Activated naive CD4-positive, alpha-beta T cell treated with anti-CD3 and anti-CD28 coated beads, Interleukin-2, amount 50 U/mL, for 24 hours (primary cell): Measurements from ENCODE around the gene GPC5.
"Not testable (repeated sequence)": the region's sequence is repeated elsewhere in the genome, so short reads cannot be mapped to it uniquely, and the experiment has no call there.

Experiments
- H3K27ac Mint-ChIP-seq: one replicate; pipeline ENCODE4 v1.8.0; 2021; ENCODE audit warnings: mild to moderate bottlenecking, mixed read lengths
- H3K27me3 Mint-ChIP-seq: one replicate; pipeline ENCODE4 v1.8.0; 2021; ENCODE audit warnings: mixed read lengths
- H3K36me3 Mint-ChIP-seq: one replicate; pipeline ENCODE4 v1.8.0; 2021; ENCODE audit warnings: mixed read lengths
- H3K4me1 Mint-ChIP-seq: one replicate; pipeline ENCODE4 v1.8.0; 2021; ENCODE audit warnings: mixed read lengths
- H3K4me3 Mint-ChIP-seq: one replicate; pipeline ENCODE4 v1.8.0; 2021; ENCODE audit warnings: mild to moderate bottlenecking, mixed read lengths
- H3K9me3 Mint-ChIP-seq: one replicate; pipeline ENCODE4 v1.8.0; 2021; ENCODE audit warnings: mixed read lengths

GPC5 gene

DNA sequence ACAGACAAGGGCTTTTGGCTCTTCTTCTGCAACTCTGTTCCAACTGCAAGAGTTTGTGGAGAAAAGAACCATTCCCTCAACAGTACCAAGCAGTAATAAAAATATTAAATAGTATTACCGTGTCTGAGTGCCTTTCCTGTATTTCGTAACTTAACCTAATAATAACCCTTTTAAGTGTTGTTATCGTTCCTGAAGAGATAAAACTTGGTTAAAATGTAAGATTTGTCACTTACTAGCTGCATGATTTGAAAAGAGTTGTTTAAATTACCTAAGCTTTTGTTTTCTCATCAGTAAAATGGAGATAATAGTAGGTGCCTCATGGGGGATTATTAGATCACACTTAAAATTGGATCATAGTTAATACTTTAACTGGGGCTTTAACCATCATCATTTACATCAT, 447.2 kb downstream of the GPC5 start:
- H3K27me3 Mint-ChIP-seq, result no peaks in the 10 kb centered on the region
- no peak overlapping the region for H3K4me3 Mint-ChIP-seq
- H3K27ac Mint-ChIP-seq, result no peak overlapping the region
- no peaks in the 10 kb centered on the region for H3K4me1 Mint-ChIP-seq
- H3K36me3 Mint-ChIP-seq, result no peaks in the 10 kb centered on the region
- peaks cover 5% of the 10 kb centered on the region for H3K9me3 Mint-ChIP-seq

GRCh38 chr13:91863699-91864098, 465.3 kb downstream of the GPC5 start:
- H3K4me1 Mint-ChIP-seq, result no peaks in the 10 kb centered on the region
- H3K27ac Mint-ChIP-seq, result no peak overlapping the region
- no peak overlapping the region for H3K4me3 Mint-ChIP-seq
- no peaks in the 10 kb centered on the region for H3K36me3 Mint-ChIP-seq
- peaks cover 9% of the 10 kb centered on the region for H3K9me3 Mint-ChIP-seq
- H3K27me3 Mint-ChIP-seq, result no peaks in the 10 kb centered on the region

DNA sequence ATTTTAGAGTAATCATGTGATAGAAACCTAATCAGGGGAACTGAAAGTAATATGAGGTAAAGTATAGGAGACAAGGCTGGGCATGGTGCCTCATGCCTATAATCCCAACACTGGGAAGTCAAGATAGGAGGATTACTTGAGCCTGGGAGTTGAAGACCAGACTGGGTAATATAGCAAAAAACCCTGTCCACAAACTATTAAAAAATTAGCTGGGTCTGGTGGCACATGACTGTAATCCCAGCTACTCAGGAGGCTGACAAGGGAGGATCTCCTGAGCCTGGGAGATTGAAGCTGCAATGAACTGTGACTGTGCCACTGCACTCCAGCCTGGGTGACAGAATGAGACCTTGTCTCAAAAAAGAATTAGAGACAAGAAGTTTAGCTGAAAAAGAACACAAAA, 469.9 kb downstream of the GPC5 start:
- H3K27ac Mint-ChIP-seq, result no peak overlapping the region
- no peaks in the 10 kb centered on the region for H3K9me3 Mint-ChIP-seq
- H3K36me3 Mint-ChIP-seq, result no peaks in the 10 kb centered on the region
- H3K4me1 Mint-ChIP-seq, result no peaks in the 10 kb centered on the region
- H3K27me3 Mint-ChIP-seq, result no peaks in the 10 kb centered on the region
- no peak overlapping the region for H3K4me3 Mint-ChIP-seq

- H3K4me1 Mint-ChIP-seq, result no peaks in the 10 kb centered on the region
- H3K4me3 Mint-ChIP-seq, result no peak overlapping the region
- no peak overlapping the region for H3K27ac Mint-ChIP-seq
- H3K9me3 Mint-ChIP-seq, result no peaks in the 10 kb centered on the region
- no peaks in the 10 kb centered on the region for H3K27me3 Mint-ChIP-seq
- H3K36me3 Mint-ChIP-seq, result no peaks in the 10 kb centered on the region
Observed at GRCh38 chr13:91878491-91878890, 480.1 kb downstream of the GPC5 start.

- no peak overlapping the region for H3K4me3 Mint-ChIP-seq
- H3K36me3 Mint-ChIP-seq, result no peaks in the 10 kb centered on the region
- no peaks in the 10 kb centered on the region for H3K27me3 Mint-ChIP-seq
- H3K9me3 Mint-ChIP-seq, result no peaks in the 10 kb centered on the region
- no peak overlapping the region for H3K27ac Mint-ChIP-seq
- H3K4me1 Mint-ChIP-seq, result no peaks in the 10 kb centered on the region
Observed at GRCh38 chr13:91879360-91879759, 480.9 kb downstream of the GPC5 start.

DNA sequence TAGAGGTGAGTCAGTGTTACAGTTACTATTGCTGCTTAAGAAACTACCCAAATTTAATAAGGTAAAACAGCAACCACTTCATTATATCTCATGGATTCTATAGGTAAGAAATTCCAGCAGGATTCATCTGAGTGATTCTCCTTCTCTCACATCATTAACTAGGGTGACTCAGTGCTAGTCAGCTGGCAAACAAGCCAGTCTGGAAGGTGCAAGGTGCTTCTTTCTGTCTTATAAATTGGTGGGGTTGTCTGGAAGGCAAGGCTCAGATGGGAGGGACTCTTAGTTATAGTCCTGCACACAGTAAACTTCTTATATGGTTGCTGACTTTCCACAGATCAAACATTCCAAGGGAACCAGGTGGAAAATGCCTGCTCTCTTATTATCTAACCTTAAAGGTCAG, 484.5 kb downstream of the GPC5 start:
- H3K9me3 Mint-ChIP-seq, result peaks cover 9% of the 10 kb centered on the region
- H3K27me3 Mint-ChIP-seq, result no peaks in the 10 kb centered on the region
- H3K36me3 Mint-ChIP-seq, result no peaks in the 10 kb centered on the region
- no peak overlapping the region for H3K27ac Mint-ChIP-seq
- no peak overlapping the region for H3K4me3 Mint-ChIP-seq
- H3K4me1 Mint-ChIP-seq, result no peaks in the 10 kb centered on the region

DNA sequence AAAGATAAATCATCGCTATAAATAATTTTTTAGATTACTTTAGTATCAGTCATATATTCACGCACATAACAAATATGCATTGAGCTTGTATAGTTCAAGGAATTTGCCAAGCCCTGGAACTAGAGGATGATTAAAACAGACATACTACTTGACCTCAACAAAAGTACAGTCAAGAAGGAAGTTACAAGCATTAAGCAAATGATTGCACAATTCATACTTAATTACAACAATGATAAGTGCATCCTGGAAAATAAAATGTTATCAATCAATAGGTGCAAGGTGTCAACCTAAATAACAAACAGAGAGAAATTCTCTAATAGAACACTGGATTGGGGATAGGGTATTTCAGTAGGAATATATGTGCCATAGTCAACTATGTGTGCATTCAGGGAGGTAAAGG, 491.2 kb downstream of the GPC5 start:
- no peaks in the 10 kb centered on the region for H3K27me3 Mint-ChIP-seq
- H3K27ac Mint-ChIP-seq, result no peak overlapping the region
- H3K4me1 Mint-ChIP-seq, result no peaks in the 10 kb centered on the region
- H3K36me3 Mint-ChIP-seq, result no peaks in the 10 kb centered on the region
- no peak overlapping the region for H3K4me3 Mint-ChIP-seq
- peaks cover 10% of the 10 kb centered on the region for H3K9me3 Mint-ChIP-seq

DNA sequence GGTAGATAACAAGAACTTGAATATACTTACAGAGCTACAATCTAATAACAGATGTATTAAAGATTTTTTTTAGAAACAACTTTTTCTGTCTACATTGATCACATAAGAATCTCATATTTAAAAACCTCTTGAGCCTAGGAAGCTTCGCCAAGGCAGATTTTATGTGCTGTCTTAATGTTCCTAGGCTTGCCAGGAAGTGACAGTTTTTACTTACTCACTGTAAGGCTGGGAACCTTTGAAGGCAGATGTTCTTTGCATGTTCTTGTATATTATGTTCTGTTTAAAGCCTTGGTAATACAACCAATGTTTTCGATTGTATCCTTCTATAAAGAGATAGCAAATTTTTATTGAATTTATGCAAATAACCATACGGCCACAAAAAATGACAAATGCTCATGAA, 492.7 kb downstream of the GPC5 start:
- Mint-ChIP-seq H3K27me3 (no peaks in the 10 kb centered on the region), H3K36me3 (no peaks in the 10 kb centered on the region), H3K4me1 (no peaks in the 10 kb centered on the region), H3K9me3 (peaks cover 6% of the 10 kb centered on the region), H3K27ac (no peak overlapping the region), H3K4me3 (no peak overlapping the region)

DNA sequence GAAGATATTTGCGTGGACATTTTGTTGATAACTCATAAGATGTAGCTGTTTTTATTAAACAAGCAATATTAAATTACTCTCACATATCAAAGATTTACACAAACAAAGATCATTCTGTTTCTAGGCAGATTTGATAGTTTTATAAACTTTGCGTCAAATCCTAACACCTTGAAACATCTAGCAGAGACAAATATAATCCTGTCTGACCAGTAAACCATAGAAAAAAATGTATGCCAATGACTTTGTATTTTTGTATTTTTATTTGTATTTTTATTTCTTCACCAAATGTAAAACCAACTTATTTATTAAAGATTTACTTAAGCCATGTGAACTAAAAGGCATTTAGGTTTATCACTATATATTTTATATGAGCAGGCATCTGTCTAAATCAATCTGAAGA, 494.6 kb downstream of the GPC5 start:
- Mint-ChIP-seq H3K4me3 (no peak overlapping the region), H3K4me1 (no peaks in the 10 kb centered on the region)

GRCh38 chr13:91894316-91894715, 495.9 kb downstream of the GPC5 start:
- Mint-ChIP-seq H3K27me3 (no peaks in the 10 kb centered on the region), H3K36me3 (no peaks in the 10 kb centered on the region), H3K4me1 (no peaks in the 10 kb centered on the region), H3K27ac (no peak overlapping the region), H3K9me3 (no peaks in the 10 kb centered on the region), H3K4me3 (no peak overlapping the region)

More for the DNA sequence above, 494.6 kb downstream of the GPC5 start:
- H3K27me3 Mint-ChIP-seq, result no peaks in the 10 kb centered on the region
- no peak overlapping the region for H3K27ac Mint-ChIP-seq
- no peaks in the 10 kb centered on the region for H3K36me3 Mint-ChIP-seq
- no peaks in the 10 kb centered on the region for H3K9me3 Mint-ChIP-seq

- no peaks in the 10 kb centered on the region for H3K4me1 Mint-ChIP-seq
- no peaks in the 10 kb centered on the region for H3K9me3 Mint-ChIP-seq
- no peak overlapping the region for H3K27ac Mint-ChIP-seq
- H3K27me3 Mint-ChIP-seq, result no peaks in the 10 kb centered on the region
- H3K36me3 Mint-ChIP-seq, result no peaks in the 10 kb centered on the region
- H3K4me3 Mint-ChIP-seq, result no peak overlapping the region
Observed at GRCh38 chr13:91896547-91896946, 498.1 kb downstream of the GPC5 start.

DNA sequence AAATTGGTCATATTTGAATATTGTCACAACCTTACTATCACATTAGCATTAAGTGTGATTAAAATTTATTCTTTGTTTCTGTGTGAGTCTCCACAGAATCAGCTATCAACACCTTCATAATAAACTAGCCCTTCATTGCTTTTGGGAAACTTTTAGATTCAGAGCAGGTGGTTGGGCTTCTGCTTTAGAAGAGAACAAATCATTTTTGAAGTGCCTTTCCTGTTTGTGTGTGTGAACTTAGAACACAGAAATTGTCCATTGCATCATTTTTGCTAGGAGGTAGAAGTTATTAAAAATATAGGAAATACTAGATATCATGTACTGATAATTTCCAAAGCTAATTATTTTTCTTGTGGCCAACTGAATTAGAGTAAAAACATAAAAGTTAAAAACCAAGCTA, 500.6 kb downstream of the GPC5 start:
- H3K9me3 Mint-ChIP-seq, H3K27ac Mint-ChIP-seq, H3K27me3 Mint-ChIP-seq, H3K4me3 Mint-ChIP-seq, H3K4me1 Mint-ChIP-seq, H3K36me3 Mint-ChIP-seq: not testable (repeated sequence)

GRCh38 chr13:91902291-91902690, 503.9 kb downstream of the GPC5 start:
- H3K4me3 Mint-ChIP-seq, result no peak overlapping the region
- H3K36me3 Mint-ChIP-seq, result no peaks in the 10 kb centered on the region
- H3K4me1 Mint-ChIP-seq, result no peaks in the 10 kb centered on the region
- H3K9me3 Mint-ChIP-seq, result peaks cover 6% of the 10 kb centered on the region
- no peak overlapping the region for H3K27ac Mint-ChIP-seq
- H3K27me3 Mint-ChIP-seq, result no peaks in the 10 kb centered on the region

- Mint-ChIP-seq H3K4me1 (no peaks in the 10 kb centered on the region), H3K27ac (no peak overlapping the region)
Observed at GRCh38 chr13:91904005-91904404, 505.6 kb downstream of the GPC5 start.

GRCh38 chr13:91904597-91904996, 506.2 kb downstream of the GPC5 start:
- Mint-ChIP-seq H3K27me3 (no peaks in the 10 kb centered on the region), H3K4me1 (no peaks in the 10 kb centered on the region), H3K9me3 (peaks cover 6% of the 10 kb centered on the region), H3K36me3 (no peaks in the 10 kb centered on the region), H3K27ac (no peak overlapping the region), H3K4me3 (no peak overlapping the region)

More at GRCh38 chr13:91904005-91904404, 505.6 kb downstream of the GPC5 start:
- H3K27me3 Mint-ChIP-seq, result no peaks in the 10 kb centered on the region
- H3K9me3 Mint-ChIP-seq, result peaks cover 6% of the 10 kb centered on the region
- no peak overlapping the region for H3K4me3 Mint-ChIP-seq
- no peaks in the 10 kb centered on the region for H3K36me3 Mint-ChIP-seq

- Mint-ChIP-seq H3K27ac (no peak overlapping the region), H3K36me3 (no peaks in the 10 kb centered on the region), H3K27me3 (no peaks in the 10 kb centered on the region), H3K4me3 (no peak overlapping the region), H3K4me1 (no peaks in the 10 kb centered on the region), H3K9me3 (peaks cover 6% of the 10 kb centered on the region)
Observed at GRCh38 chr13:91907398-91907797, 509.0 kb downstream of the GPC5 start.

- Mint-ChIP-seq H3K36me3 (no peaks in the 10 kb centered on the region), H3K4me3 (no peak overlapping the region), H3K4me1 (no peaks in the 10 kb centered on the region), H3K27me3 (no peaks in the 10 kb centered on the region), H3K27ac (no peak overlapping the region), H3K9me3 (peaks cover 2% of the 10 kb centered on the region)
Observed at GRCh38 chr13:91909617-91910016, 511.2 kb downstream of the GPC5 start.
